Upper lobe of left lung (tissue), 6 donors: Measurements from ENCODE around the gene GPR180. TPM values are rescaled to one million over a fixed set of nuclear protein-coding genes. Genes with fewer than 3 reads are reported as not detected.

ENCODE experiments used
- ATAC-seq, 2 donors: fragments of 200-7000 bp; cut with Tn5 transposase; one replicate each; pipeline ENCODE4 v1.9.1; 2022; ENCODE audit warnings: mild to moderate bottlenecking in 2 of 2, moderate library complexity in 2 of 2; ENCODE audit not compliant: low FRiP score in 2 of 2
- DNase-seq, 2 donors: peaks; one replicate each; pipeline ENCODE4 v3.0.0-alpha.2; 2019 to 2020
- H3K27ac ChIP-seq, 4 donors: fragments of 200-600 bp; sonication (generic); one replicate each; pipeline ENCODE4 v1.5.1; 2016 to 2019
- H3K27me3 ChIP-seq, 4 donors: fragments of 200-600 bp; sonication (generic); one replicate each; pipeline ENCODE4 v1.5.1; 2017 to 2019
- H3K36me3 ChIP-seq, 4 donors: fragments of 200-600 bp; sonication (generic); one replicate each; pipeline ENCODE4 v1.5.1; 2016 to 2019
- H3K4me1 ChIP-seq, 4 donors: fragments of 200-600 bp; sonication (generic); one replicate each; pipeline ENCODE4 v1.5.1; 2018 to 2019
- H3K4me3 ChIP-seq, 4 donors: fragments of 200-600 bp; sonication (generic); one replicate each; pipeline ENCODE4 v1.5.1; 2017 to 2019; ENCODE audit warnings: mild to moderate bottlenecking in 2 of 4, moderate library complexity in 1 of 4
- H3K9me3 ChIP-seq, 4 donors: fragments of 200-600 bp; sonication (generic); one replicate each; pipeline ENCODE4 v1.5.1; 2018 to 2019
- EP300 ChIP-seq, 4 donors: sonication (generic); formaldehyde crosslinking; IDR thresholded peaks; one replicate each; pipeline ENCODE4 v1.5.1; 2017; ENCODE audit warnings: antibody characterized with exemption in 4 of 4, control low read depth in 2 of 4
- POLR2A ChIP-seq, 4 donors: fragments of 450-650 bp; IDR thresholded peaks; one replicate each; pipeline ENCODE4 v1.5.1; 2016 to 2017; ENCODE audit warnings: antibody characterized with exemption in 4 of 4, mild to moderate bottlenecking in 2 of 4
- POLR2AphosphoS5 ChIP-seq, 2 donors: sonication (generic); formaldehyde crosslinking; IDR thresholded peaks; one replicate each; pipeline ENCODE4 v1.5.1; 2017; ENCODE audit warnings: antibody characterized with exemption in 2 of 2
- WGBS, 2 donors: methylation state at CpG; one replicate each; pipeline ENCODE4 v1.1.5; 2017 to 2018; 5-methylcytosine and 5-hydroxymethylcytosine counted together
- total RNA-seq, 6 donors: library from RNA; depleted of rRNA in 4 of 6; stranded (reverse); fragments of >200 nt in 4 of 6; gene quantifications; one replicate each; pipeline versions ENCODE4 v1.1.0 to v1.2.1, GENCODE V29; 2016 to 2021
- TF ChIP-seq, protein P1 (sequence below), 6 experiments: fragments of 450-650 bp in 4 of 6; fragments of 200-600 bp in 2 of 6; sonication (generic) in 2 of 6; IDR thresholded peaks; one replicate each; pipeline ENCODE4 v1.5.1; 2016 to 2019; ENCODE audit warnings: antibody characterized with exemption in 6 of 6
- donor health status: DM: no; HTN: no; CAD: no; lungs with moderate emphysema.
- donor health status: DM: no; HTN: yes; CAD: no; lungs with severe emphysema.

The GPR180 gene
- total RNA-seq, 6 donors from 2014 or later, result 1.6 to 12.2 (median 3.3) TPM

GRCh38 chr13:94673851-94674250 lies 72.2 kb downstream of the GPR180 start:
- Histone ChIP-seq H3K4me1 (no peaks in the 10 kb centered on the region), H3K27ac (no peak overlapping the region), H3K27me3 (no peaks in the 10 kb centered on the region), H3K9me3 (no peaks in the 10 kb centered on the region), H3K4me3 (no peak overlapping the region), H3K36me3 (no peaks in the 10 kb centered on the region)
- 51 to 59% methylated on average over 5 of the region's 5 CpGs for WGBS, 2 donors
- DNase-seq, result no peak
- TF ChIP-seq EP300 (IDR thresholded peaks at IDR 0.05) (no peak), POLR2AphosphoS5 (IDR thresholded peaks at IDR 0.05) (no peak), POLR2A (IDR thresholded peaks at IDR 0.05) (no peak)
- TF ChIP-seq, protein P1, sequence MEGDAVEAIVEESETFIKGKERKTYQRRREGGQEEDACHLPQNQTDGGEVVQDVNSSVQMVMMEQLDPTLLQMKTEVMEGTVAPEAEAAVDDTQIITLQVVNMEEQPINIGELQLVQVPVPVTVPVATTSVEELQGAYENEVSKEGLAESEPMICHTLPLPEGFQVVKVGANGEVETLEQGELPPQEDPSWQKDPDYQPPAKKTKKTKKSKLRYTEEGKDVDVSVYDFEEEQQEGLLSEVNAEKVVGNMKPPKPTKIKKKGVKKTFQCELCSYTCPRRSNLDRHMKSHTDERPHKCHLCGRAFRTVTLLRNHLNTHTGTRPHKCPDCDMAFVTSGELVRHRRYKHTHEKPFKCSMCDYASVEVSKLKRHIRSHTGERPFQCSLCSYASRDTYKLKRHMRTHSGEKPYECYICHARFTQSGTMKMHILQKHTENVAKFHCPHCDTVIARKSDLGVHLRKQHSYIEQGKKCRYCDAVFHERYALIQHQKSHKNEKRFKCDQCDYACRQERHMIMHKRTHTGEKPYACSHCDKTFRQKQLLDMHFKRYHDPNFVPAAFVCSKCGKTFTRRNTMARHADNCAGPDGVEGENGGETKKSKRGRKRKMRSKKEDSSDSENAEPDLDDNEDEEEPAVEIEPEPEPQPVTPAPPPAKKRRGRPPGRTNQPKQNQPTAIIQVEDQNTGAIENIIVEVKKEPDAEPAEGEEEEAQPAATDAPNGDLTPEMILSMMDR (IDR thresholded peaks at IDR 0.05), result no peak
- no peak for ATAC-seq

DNA sequence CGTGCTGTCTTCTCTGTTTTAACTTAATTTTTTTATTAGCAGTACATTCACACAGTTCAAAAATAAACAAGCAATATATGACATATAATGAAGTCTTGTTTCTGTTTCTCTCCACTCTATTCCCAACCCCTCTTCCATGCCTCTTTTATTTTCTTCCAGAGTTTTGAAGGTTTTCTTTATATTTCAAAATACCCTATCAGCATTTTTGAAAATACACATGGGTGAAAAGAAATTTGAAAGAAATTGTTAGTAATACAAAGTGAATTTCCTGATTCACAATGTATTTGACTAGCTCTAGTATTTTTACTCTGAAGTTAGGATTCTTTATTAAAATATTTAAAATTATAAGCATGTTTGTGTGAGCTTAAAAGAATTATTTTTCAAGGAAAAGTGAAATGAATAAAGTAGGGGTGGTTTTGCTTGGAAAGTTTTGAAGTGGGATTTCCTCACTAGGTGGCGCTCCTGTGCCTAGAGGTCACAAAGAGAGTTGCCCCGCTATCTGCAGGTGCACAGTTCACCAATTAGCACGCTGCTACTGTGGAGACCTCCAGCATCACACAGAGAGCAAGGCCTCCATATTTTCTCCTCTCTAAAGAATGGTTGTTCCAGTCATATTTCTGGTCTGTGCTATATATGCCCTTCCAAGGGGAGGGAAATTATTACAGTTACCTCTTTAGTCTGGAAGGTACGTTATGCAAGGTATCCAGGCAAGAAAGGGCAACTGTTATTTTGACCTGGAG lies 73.1 kb downstream of the GPR180 start:
- DNase-seq (peak in 1 of 2 donors; percentile 40), ATAC-seq (no peak)
- Histone ChIP-seq H3K9me3 (no peaks in the 10 kb centered on the region), H3K4me3 (no peak overlapping the region), H3K36me3 (no peaks in the 10 kb centered on the region), H3K27ac (no peak overlapping the region), H3K27me3 (no peaks in the 10 kb centered on the region), H3K4me1 (no peaks in the 10 kb centered on the region)
- 32% methylated on average over 5 of the region's 5 CpGs for WGBS, 2 donors
- TF ChIP-seq, protein P1 (IDR thresholded peaks at IDR 0.05), result peak in 5 of 6 experiments; percentile 31 to 49 (median 43)
- TF ChIP-seq POLR2A (IDR thresholded peaks at IDR 0.05) (no peak), POLR2AphosphoS5 (IDR thresholded peaks at IDR 0.05) (no peak), EP300 (IDR thresholded peaks at IDR 0.05) (no peak)

GRCh38 chr13:94677799-94678198 lies 76.1 kb downstream of the GPR180 start:
- ATAC-seq (no peak), DNase-seq (no peak)
- H3K4me1 ChIP-seq, result no peaks in the 10 kb centered on the region
- no peak for TF ChIP-seq POLR2A (IDR thresholded peaks at IDR 0.05)
- TF ChIP-seq POLR2AphosphoS5 (IDR thresholded peaks at IDR 0.05), result no peak
- TF ChIP-seq, protein P1 (IDR thresholded peaks at IDR 0.05), result no peak
- no peak for TF ChIP-seq EP300 (IDR thresholded peaks at IDR 0.05)
- H3K27me3 ChIP-seq, result no peaks in the 10 kb centered on the region
- H3K4me3 ChIP-seq, result no peak overlapping the region
- H3K36me3 ChIP-seq, result no peaks in the 10 kb centered on the region
- H3K9me3 ChIP-seq, result no peaks in the 10 kb centered on the region
- 80 to 87% methylated on average over 2 of the region's 2 CpGs for WGBS, 2 donors
- no peak overlapping the region for H3K27ac ChIP-seq

GRCh38 chr13:94678845-94679244 lies 77.2 kb downstream of the GPR180 start:
- no peaks in the 10 kb centered on the region for H3K27me3 ChIP-seq
- TF ChIP-seq, protein P1 (IDR thresholded peaks at IDR 0.05), result no peak
- TF ChIP-seq POLR2A (IDR thresholded peaks at IDR 0.05) (no peak), POLR2AphosphoS5 (IDR thresholded peaks at IDR 0.05) (no peak), EP300 (IDR thresholded peaks at IDR 0.05) (no peak)
- H3K27ac ChIP-seq, result no peak overlapping the region
- 83 to 86% methylated on average over 2 of the region's 2 CpGs for WGBS, 2 donors
- H3K36me3 ChIP-seq, result no peaks in the 10 kb centered on the region
- DNase-seq (no peak), ATAC-seq (no peak)
- no peaks in the 10 kb centered on the region for H3K4me1 ChIP-seq
- no peaks in the 10 kb centered on the region for H3K9me3 ChIP-seq
- no peak overlapping the region for H3K4me3 ChIP-seq

DNA sequence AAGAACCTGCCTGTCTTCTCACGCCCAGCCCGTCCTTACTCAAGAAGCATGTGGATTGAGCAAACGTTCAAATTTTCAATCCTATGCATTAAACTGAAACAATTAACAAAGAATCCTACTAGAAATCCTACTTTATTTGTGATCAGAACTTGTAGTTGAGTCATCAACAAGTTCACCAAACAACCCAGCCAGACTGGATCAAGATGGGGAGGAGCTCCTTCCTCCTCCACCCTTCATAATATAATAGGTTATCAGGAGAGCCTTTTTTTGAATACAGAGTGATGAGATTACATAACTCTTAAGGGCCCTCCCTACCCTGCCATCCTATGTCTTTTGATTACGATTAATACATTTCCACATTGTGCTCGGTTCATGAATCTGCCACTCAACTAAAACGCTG lies 78.0 kb downstream of the GPR180 start:
- Histone ChIP-seq H3K36me3 (no peaks in the 10 kb centered on the region), H3K27ac (no peak overlapping the region), H3K9me3 (no peaks in the 10 kb centered on the region), H3K4me3 (no peak overlapping the region), H3K27me3 (no peaks in the 10 kb centered on the region), H3K4me1 (no peaks in the 10 kb centered on the region)
- DNase-seq, result no peak
- TF ChIP-seq, protein P1 (IDR thresholded peaks at IDR 0.05), result no peak
- TF ChIP-seq POLR2A (IDR thresholded peaks at IDR 0.05) (no peak), POLR2AphosphoS5 (IDR thresholded peaks at IDR 0.05) (no peak), EP300 (IDR thresholded peaks at IDR 0.05) (no peak)
- ATAC-seq, result no peak
- WGBS, 2 donors, result 77 to 87% methylated on average over 6 of the region's 6 CpGs
